ENCODE measurements around the gene G3BP2.
"Not testable (repeated sequence)": the region's sequence is repeated elsewhere in the genome, so short reads cannot be mapped to it uniquely, and the experiment has no call there.

The G3BP2 gene

GRCh38 chr4:75685546-75686189 lies 12.5 kb upstream of the G3BP2 start:
- in situ Hi-C loops (cut with MboI; ENCODE audit: low sequenced_read_pairs): no loop called here

- in situ Hi-C loops (cut with MboI; ENCODE audit: low sequenced_read_pairs): no loop called here
Observed at GRCh38 chr4:75683482-75684155, 10.4 kb upstream of the G3BP2 start.

GRCh38 chr4:75679876-75680575 lies 6.8 kb upstream of the G3BP2 start:
- in situ Hi-C loops (cut with MboI; ENCODE audit: low sequenced_read_pairs): no loop called here

GRCh38 chr4:75678965-75679364 lies 5.8 kb upstream of the G3BP2 start:
- in situ Hi-C loops (cut with MboI; ENCODE audit: low sequenced_read_pairs): no loop called here

DNA sequence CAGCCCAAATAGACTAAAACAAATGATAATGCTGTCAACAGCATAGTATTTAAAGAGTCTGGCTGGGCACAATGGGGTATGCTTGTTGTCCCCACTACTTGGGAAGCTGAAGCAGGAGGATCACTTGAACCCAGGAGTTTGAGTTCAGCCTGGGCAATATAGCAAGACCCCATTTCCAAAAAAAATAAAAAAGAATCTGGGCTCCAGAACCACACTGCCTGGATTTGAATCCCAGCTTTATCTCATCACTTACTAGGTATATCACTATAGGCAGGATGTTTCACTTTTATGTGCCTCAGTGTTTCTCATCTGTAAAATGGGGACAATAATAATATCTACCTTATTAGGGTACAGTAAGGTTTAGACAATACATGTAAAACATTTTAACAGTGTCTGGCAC lies 5.3 kb upstream of the G3BP2 start:
- in situ Hi-C loops (cut with MboI; ENCODE audit: low sequenced_read_pairs): no loop called here

- in situ Hi-C loops (cut with MboI; ENCODE audit: low sequenced_read_pairs): no loop called here
Observed at GRCh38 chr4:75675004-75675531, 1.9 kb upstream of the G3BP2 start.

DNA sequence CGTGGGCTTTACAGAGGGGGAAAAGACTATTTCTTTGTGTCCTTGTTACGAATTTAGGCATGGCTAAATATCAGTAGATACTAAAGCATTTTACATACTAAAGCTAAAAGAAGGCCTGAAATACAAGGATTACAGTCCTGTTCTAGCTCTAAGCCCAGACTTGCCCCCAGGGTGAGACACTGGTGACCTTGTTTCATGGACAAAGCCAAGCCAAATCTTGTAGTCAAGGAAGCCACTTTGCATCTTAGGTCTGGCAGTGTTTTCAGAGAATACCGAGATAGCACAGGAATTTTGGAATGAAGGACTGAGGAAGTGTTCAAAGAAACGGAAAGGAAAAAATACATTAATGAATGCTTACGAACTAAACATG lies 733 bp upstream of the G3BP2 start:
- in situ Hi-C loops (cut with MboI; ENCODE audit: low sequenced_read_pairs): no loop called here

GRCh38 chr4:75672461-75673026 lies 667 bp downstream of the G3BP2 start:
- in situ Hi-C loops (cut with MboI; ENCODE audit: low sequenced_read_pairs): no loop called here

DNA sequence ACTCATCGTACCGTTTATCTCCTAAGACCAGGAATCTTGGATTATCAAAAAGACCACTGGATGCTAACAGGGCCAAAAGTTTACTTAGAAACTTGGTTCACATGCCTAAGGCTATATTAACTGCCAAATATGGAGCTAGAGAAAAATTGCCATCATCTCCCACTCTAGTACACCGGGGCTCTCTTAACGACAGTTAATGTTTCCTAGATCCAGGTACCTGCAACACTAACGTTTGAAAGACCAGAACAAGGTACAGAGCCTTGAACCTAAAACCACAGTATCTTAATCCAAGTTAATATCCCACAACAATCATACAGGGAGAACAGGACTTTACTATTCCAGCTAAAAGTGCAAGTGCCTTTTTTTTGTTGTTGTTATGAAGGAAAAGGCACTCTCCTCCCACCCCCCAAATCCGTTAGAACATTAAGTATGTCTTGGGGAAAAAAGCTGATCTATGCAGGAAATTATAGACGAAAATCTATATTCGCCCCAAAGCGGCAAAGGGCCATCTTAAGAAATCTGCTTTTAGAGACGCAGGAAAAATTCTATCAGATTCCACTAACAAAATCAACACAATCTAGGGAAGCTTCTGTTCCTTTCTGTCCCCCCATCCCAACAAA lies 1.3 kb downstream of the G3BP2 start:
- in situ Hi-C loops (cut with MboI; ENCODE audit: low sequenced_read_pairs): no loop called here

GRCh38 chr4:75668596-75668995 lies 4.6 kb downstream of the G3BP2 start:
- in situ Hi-C loops (cut with MboI; ENCODE audit: low sequenced_read_pairs): no loop called here

GRCh38 chr4:75667636-75668035 lies 5.6 kb downstream of the G3BP2 start:
- in situ Hi-C loops (cut with MboI; ENCODE audit: low sequenced_read_pairs): not testable (repeated sequence)

- in situ Hi-C loops (cut with MboI; ENCODE audit: low sequenced_read_pairs): no loop called here
Observed at GRCh38 chr4:75666299-75666698, 6.9 kb downstream of the G3BP2 start.

- in situ Hi-C loops (cut with MboI; ENCODE audit: low sequenced_read_pairs): not testable (repeated sequence)
Observed at GRCh38 chr4:75664604-75665003, 8.6 kb downstream of the G3BP2 start.

DNA sequence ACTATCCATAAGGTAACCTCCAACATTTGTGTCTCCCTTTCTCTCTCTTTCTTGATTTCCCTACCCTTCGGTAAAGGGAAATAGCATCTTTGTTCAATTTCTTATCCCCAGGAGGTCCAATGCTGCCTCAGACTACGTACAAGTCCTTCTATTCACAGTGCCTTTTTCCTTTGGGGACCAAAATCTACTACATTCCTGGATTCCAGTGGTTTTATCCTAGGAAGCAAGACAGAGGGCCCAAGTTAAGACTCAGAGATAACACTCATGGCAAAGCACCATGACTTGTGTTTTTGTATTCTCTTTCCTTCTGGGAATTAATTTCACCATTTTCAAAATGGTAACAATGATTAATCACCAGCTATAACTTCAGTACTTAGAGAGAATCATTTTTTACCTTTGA lies 10.6 kb downstream of the G3BP2 start:
- in situ Hi-C loops (cut with MboI; ENCODE audit: low sequenced_read_pairs): no loop called here

- in situ Hi-C loops (cut with MboI; ENCODE audit: low sequenced_read_pairs): no loop called here
Observed at GRCh38 chr4:75660491-75660890, 12.7 kb downstream of the G3BP2 start.

DNA sequence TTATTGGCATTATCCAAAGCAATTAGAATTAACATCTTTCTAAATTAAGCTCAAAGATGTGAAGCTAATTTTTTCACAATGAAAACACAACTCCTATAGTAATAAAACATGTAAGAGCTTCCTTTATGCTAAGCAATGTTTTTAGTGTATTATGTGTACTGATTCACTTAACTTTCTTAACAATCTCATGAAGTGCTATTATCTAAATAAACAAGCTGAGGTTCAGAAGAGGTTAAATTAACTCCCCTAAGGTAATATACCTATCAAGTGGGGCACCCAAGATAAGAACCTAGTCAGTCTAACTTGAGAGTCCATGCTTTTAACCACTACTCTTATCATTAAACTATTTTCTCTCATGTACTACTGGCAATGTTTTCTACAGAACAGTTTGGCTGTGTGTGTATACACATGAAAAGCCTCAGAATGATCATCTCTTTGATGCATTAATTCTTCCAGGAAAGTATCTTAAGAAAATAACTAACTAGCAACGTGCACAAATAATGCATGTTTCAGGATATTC lies 13.6 kb downstream of the G3BP2 start:
- in situ Hi-C loops (cut with MboI; ENCODE audit: low sequenced_read_pairs): no loop called here

- in situ Hi-C loops (cut with MboI; ENCODE audit: low sequenced_read_pairs): no loop called here
Observed at GRCh38 chr4:75658876-75659275, 14.3 kb downstream of the G3BP2 start.

DNA sequence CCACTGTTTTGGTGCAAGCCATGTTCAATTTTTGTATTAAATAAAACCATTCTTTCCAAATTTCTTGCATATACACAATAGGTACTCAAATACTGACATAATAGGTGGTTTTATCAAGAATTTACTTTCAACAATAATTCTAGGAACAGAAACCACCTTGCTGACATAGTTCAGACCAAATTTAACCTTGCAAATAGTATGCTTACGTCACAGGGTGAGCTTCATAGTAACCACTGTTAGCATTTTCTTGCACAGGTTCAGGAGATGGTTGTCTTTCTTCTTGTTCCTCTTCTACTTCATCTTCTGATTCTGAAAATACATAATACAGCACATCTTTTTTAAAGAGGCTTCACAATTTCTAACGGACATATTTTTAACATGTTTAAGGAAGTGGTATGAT lies 17.6 kb downstream of the G3BP2 start:
- in situ Hi-C loops (cut with MboI; ENCODE audit: low sequenced_read_pairs): no loop called here

- in situ Hi-C loops (cut with MboI; ENCODE audit: low sequenced_read_pairs): no loop called here
Observed at GRCh38 chr4:75654905-75655304, 18.3 kb downstream of the G3BP2 start.

GRCh38 chr4:75653845-75654503 lies 19.2 kb downstream of the G3BP2 start:
- in situ Hi-C loops (cut with MboI; ENCODE audit: low sequenced_read_pairs): no loop called here
